ENCODE data around the gene DENND2A. TPM values are rescaled to one million over a fixed set of nuclear protein-coding genes. Genes with fewer than 3 reads are reported as not detected.

Gene DENND2A
- total RNA-seq, 1 experiment from 2014 or later: 0.49 TPM

DNA sequence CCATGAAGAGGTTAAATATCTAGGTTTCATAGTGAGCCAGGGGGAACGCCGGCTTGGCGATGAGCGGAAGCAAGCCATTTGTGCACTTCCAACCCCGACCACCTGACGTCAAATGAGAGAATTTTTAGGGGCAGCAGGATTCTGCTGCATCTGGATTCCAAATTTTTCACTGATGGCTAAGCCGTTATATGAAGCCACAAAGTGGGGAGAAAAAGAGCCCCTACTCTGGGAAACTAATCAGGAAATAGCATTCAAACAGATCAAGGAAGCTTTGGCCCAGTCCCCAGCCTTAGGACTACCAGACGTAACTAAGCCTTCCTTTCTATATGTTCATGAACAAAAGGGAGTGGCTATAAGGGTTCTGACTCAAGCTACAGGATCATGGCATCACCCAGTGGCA, 19.2 kb upstream of the DENND2A start:
- TF ChIP-seq, protein P1, sequence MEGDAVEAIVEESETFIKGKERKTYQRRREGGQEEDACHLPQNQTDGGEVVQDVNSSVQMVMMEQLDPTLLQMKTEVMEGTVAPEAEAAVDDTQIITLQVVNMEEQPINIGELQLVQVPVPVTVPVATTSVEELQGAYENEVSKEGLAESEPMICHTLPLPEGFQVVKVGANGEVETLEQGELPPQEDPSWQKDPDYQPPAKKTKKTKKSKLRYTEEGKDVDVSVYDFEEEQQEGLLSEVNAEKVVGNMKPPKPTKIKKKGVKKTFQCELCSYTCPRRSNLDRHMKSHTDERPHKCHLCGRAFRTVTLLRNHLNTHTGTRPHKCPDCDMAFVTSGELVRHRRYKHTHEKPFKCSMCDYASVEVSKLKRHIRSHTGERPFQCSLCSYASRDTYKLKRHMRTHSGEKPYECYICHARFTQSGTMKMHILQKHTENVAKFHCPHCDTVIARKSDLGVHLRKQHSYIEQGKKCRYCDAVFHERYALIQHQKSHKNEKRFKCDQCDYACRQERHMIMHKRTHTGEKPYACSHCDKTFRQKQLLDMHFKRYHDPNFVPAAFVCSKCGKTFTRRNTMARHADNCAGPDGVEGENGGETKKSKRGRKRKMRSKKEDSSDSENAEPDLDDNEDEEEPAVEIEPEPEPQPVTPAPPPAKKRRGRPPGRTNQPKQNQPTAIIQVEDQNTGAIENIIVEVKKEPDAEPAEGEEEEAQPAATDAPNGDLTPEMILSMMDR (conservative IDR thresholded peaks at IDR 0.05; ENCODE audit: low read depth, low read length): no peak
- TF ChIP-seq EZH2 (IDR thresholded peaks at IDR 0.05; ENCODE audit: borderline replicate concordance, low read depth, low read length, poor library complexity, severe bottlenecking): no peak
- DNase-seq (ENCODE audit: low spot score): no peak
- BruUV-seq (replicated peaks): no TSS peak
- no peaks in the 10 kb centered on the region for H3K36me3 ChIP-seq (ENCODE audit: insufficient read depth, low read length, poor library complexity, severe bottlenecking)
- H3K27me3 ChIP-seq (replicated peaks; ENCODE audit: insufficient read depth, low read depth, low read length, poor library complexity): no peaks in the 10 kb centered on the region
- intact Hi-C loops (cut with micrococcal nuclease; ENCODE audit: unreplicated experiment): loop anchor here (5.0 kb wide), 1 partner anchor 352 kb away; the partner anchor contains the start of gene MRPS33
- POLR2A ChIA-PET (ENCODE audit: low non-redundant PET): no interaction called here
- H3K4me1 ChIP-seq (ENCODE audit: insufficient read depth, low read length, poor library complexity, severe bottlenecking): no peaks in the 10 kb centered on the region
- CTCF ChIA-PET: interaction anchor here (0.6 kb wide), 1 partner anchor 324 kb away, joined by 6 read pairs; no protein-coding TSS in a partner anchor
- H3K27ac ChIP-seq (ENCODE audit: low read depth, low read length, poor library complexity, severe bottlenecking): no peak overlapping the region
- H3K4me3 ChIP-seq (ENCODE audit: low read depth, low read length, poor library complexity, severe bottlenecking): no peak overlapping the region
- no peaks in the 10 kb centered on the region for H3K9me3 ChIP-seq (ENCODE audit: low read depth, low read length, poor library complexity, severe bottlenecking)

DNA sequence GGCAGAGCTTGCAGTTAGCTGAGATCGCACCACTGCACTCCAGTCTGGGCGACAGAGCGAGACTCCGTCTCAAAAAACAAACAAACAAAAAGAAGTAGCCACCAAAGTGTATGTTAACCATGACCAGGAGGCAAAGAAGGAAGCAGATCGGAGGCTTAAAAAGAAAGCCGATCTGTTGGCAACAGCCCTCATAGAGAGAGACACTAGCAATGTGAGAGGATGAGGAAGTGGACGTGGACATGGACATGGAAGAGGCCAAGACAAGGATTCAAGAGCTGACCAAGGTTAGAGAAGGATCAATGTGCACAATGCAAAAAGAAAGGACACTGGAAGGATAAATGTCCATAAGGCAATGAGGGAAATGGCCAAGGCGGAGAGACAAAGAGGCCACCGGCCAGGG, 17.3 kb upstream of the DENND2A start:
- CTCF ChIA-PET: no interaction called here
- Histone ChIP-seq H3K4me1 (ENCODE audit: insufficient read depth, low read length, poor library complexity, severe bottlenecking) (no peaks in the 10 kb centered on the region), H3K27ac (ENCODE audit: low read depth, low read length, poor library complexity, severe bottlenecking) (no peak overlapping the region), H3K36me3 (ENCODE audit: insufficient read depth, low read length, poor library complexity, severe bottlenecking) (no peaks in the 10 kb centered on the region), H3K9me3 (ENCODE audit: low read depth, low read length, poor library complexity, severe bottlenecking) (no peaks in the 10 kb centered on the region), H3K4me3 (ENCODE audit: low read depth, low read length, poor library complexity, severe bottlenecking) (no peak overlapping the region), H3K27me3 (replicated peaks; ENCODE audit: insufficient read depth, low read depth, low read length, poor library complexity) (no peaks in the 10 kb centered on the region)
- TF ChIP-seq, protein P1 (conservative IDR thresholded peaks at IDR 0.05; ENCODE audit: low read depth, low read length): no peak
- no peak for TF ChIP-seq EZH2 (IDR thresholded peaks at IDR 0.05; ENCODE audit: borderline replicate concordance, low read depth, low read length, poor library complexity, severe bottlenecking)
- DNase-seq (ENCODE audit: low spot score): no peak
- POLR2A ChIA-PET (ENCODE audit: low non-redundant PET): no interaction called here
- BruUV-seq (replicated peaks): no TSS peak
- intact Hi-C loops (cut with micrococcal nuclease; ENCODE audit: unreplicated experiment): no loop called here

DNA sequence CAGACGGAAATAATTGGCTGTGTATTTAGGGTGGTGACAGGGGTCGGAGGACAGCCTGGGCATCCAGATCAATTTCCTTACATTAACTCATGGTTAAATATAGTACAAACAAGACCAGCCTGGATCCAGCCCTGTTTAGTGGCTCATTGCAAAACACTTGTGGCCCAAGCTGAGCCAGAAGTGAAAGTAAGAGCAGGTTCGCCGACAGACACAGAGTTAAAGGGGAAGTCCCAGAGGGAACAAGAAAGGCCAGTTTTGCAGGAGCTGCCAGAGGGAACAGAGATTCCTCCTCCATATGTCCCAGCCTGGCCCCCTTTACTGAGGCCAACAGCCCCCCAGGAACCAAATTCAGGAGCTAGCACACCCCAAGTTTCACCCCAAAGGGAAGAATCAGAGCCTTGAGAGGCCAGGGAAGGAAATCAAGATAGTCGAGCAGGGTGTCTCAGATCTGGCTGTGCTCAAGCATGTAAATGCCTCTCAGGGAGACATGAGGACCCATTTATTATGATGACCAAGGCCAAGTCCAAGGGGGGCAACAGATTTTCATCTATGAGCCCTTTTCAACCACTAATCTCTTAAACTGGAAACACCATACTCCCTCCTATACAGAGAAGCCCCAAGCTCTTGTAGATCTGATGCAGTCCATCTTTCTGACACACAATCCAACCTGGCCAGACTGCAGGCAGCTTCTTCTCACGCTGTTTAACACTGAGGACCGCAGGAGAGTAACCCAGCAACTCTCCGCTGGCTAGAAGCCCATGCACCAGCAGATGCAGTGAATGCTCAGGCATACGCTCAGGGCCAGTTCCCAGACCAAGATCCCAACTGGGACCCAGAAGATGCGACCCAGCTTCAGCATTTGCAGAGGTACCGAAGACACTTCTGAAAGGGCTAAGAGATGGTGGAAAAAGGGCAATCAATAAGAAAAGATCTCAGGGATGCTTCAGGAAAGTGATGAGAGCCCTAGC, 16.2 kb upstream of the DENND2A start:
- BruUV-seq (replicated peaks): no TSS peak
- no peak for TF ChIP-seq EZH2 (IDR thresholded peaks at IDR 0.05; ENCODE audit: borderline replicate concordance, low read depth, low read length, poor library complexity, severe bottlenecking)
- TF ChIP-seq, protein P1 (conservative IDR thresholded peaks at IDR 0.05; ENCODE audit: low read depth, low read length): no peak
- intact Hi-C loops (cut with micrococcal nuclease; ENCODE audit: unreplicated experiment): no loop called here

More for the DNA sequence above, 16.2 kb upstream of the DENND2A start:
- Histone ChIP-seq H3K4me1 (ENCODE audit: insufficient read depth, low read length, poor library complexity, severe bottlenecking) (no peaks in the 10 kb centered on the region), H3K27me3 (replicated peaks; ENCODE audit: insufficient read depth, low read depth, low read length, poor library complexity) (no peaks in the 10 kb centered on the region), H3K27ac (ENCODE audit: low read depth, low read length, poor library complexity, severe bottlenecking) (no peak overlapping the region), H3K4me3 (ENCODE audit: low read depth, low read length, poor library complexity, severe bottlenecking) (no peak overlapping the region), H3K9me3 (ENCODE audit: low read depth, low read length, poor library complexity, severe bottlenecking) (no peaks in the 10 kb centered on the region), H3K36me3 (ENCODE audit: insufficient read depth, low read length, poor library complexity, severe bottlenecking) (no peaks in the 10 kb centered on the region)
- POLR2A ChIA-PET (ENCODE audit: low non-redundant PET): no interaction called here
- no peak for DNase-seq (ENCODE audit: low spot score)
- CTCF ChIA-PET: interaction anchor here (2.1 kb wide), 1 partner anchor 139 kb away, joined by 8 read pairs; no protein-coding TSS in a partner anchor
